PC-3 (cell line): ENCODE measurements around the gene TCEAL5. TPM values are rescaled to one million over a fixed set of nuclear protein-coding genes. Genes with fewer than 3 reads are reported as not detected.
"Not testable (repeated sequence)": the region's sequence is repeated elsewhere in the genome, so short reads cannot be mapped to it uniquely, and the experiment has no call there.

ENCODE experiments used
- ATAC-seq: fragments of 200-7000 bp; cut with Tn5 transposase; 2 replicates; pipeline ENCODE4 v1.9.1; 2020; ENCODE audit warnings: mild to moderate bottlenecking, moderate library complexity
- BruUV-seq: library from RNA; stranded (reverse); fragments of 400-500 nt; replicated peaks from 2 replicates; lab custom pipeline; 2021; lab: Mats Ljungman, UMichigan
- CTCF ChIA-PET: fragments of 300-600 bp; sonication (Branson Sonifier 250); formaldehyde crosslinking; loops from one replicate; lab custom pipeline; 2022; ENCODE audit warnings: antibody characterized with exemption; lab: Charles Lee
- POLR2A ChIA-PET: fragments of 300-600 bp; sonication (Branson Sonifier 250); formaldehyde crosslinking; loops from one replicate; lab custom pipeline; 2022; ENCODE audit warnings: antibody characterized with exemption; ENCODE audit not compliant: unreplicated experiment; lab: Charles Lee
- DNase-seq: peaks from one replicate; pipeline ENCODE4 v3.0.0-alpha.2; 2015
- H2AFZ ChIP-seq: fragments of 300-600 bp; sonication (generic); 2 replicates; pipeline ENCODE4 v1.6.0; 2016; ENCODE audit warnings: antibody characterized with exemption, low read length
- H3F3A ChIP-seq: fragments of 300-600 bp; sonication (generic); one replicate; pipeline ENCODE4 v1.6.0; 2017; ENCODE audit warnings: antibody characterized with exemption, low read length, control low read depth, mild to moderate bottlenecking; ENCODE audit not compliant: unreplicated experiment
- H3K27ac ChIP-seq: fragments of 300-600 bp; sonication (generic); 2 replicates; pipeline ENCODE4 v1.5.1; 2016; ENCODE audit warnings: mild to moderate bottlenecking, low read length
- H3K27me3 ChIP-seq: fragments of 300-600 bp; sonication (generic); 2 replicates; pipeline ENCODE4 v1.6.1; 2016; ENCODE audit warnings: low read length, mixed read lengths
- H3K36me3 ChIP-seq: fragments of 300-600 bp; sonication (generic); 2 replicates; pipeline ENCODE4 v1.6.1; 2016; ENCODE audit warnings: low read depth, mixed run types, low read length, mixed read lengths
- H3K4me1 ChIP-seq: fragments of 300-600 bp; sonication (generic); 2 replicates; pipeline ENCODE4 v1.5.1; 2016; ENCODE audit warnings: low read length; ENCODE audit not compliant: insufficient read depth
- H3K4me2 ChIP-seq: fragments of 300-600 bp; sonication (generic); 2 replicates; pipeline ENCODE4 v1.6.0; 2016; ENCODE audit warnings: low read length
- H3K4me3 ChIP-seq: fragments of 300-600 bp; sonication (generic); 2 replicates; pipeline ENCODE4 v1.5.1; 2016; ENCODE audit warnings: mild to moderate bottlenecking, low read length, mixed read lengths
- H3K79me2 ChIP-seq: fragments of 300-600 bp; sonication (generic); 2 replicates; pipeline ENCODE4 v1.6.1; 2017; ENCODE audit warnings: low read length, mixed read lengths
- H3K9ac ChIP-seq: fragments of 300-600 bp; sonication (generic); 2 replicates; pipeline ENCODE4 v1.6.0; 2016; ENCODE audit warnings: mild to moderate bottlenecking, low read length
- H3K9me2 ChIP-seq: fragments of 300-600 bp; sonication (generic); replicated peaks from 2 replicates; pipeline ENCODE4 v1.6.1; 2016; ENCODE audit warnings: mixed run types, low read length, mixed read lengths
- H3K9me3 ChIP-seq: fragments of 300-600 bp; sonication (generic); 2 replicates; pipeline ENCODE4 v1.6.1; 2016; ENCODE audit warnings: low read length, mixed read lengths
- H4K20me1 ChIP-seq: fragments of 300-600 bp; sonication (generic); 2 replicates; pipeline ENCODE4 v1.6.1; 2016; ENCODE audit warnings: low read length, mixed read lengths
- EZH2 ChIP-seq: fragments of 300-600 bp; sonication (generic); IDR thresholded peaks from one replicate; pipeline ENCODE4 v1.6.1; 2017; ENCODE audit warnings: antibody characterized with exemption, mild to moderate bottlenecking, low read length; ENCODE audit not compliant: unreplicated experiment
- EZH2phosphoT487 ChIP-seq: fragments of 300-600 bp; sonication (generic); IDR thresholded peaks from 2 replicates; pipeline ENCODE4 v1.6.1; 2018; ENCODE audit warnings: mild to moderate bottlenecking, antibody characterized with exemption, low read length, borderline replicate concordance
- intact Hi-C: fragments of 100-400 bp; cut with micrococcal nuclease; formaldehyde crosslinking; loops from 2 replicates; pipeline ENCODE4 v1.9.0; 2023
- total RNA-seq: library from RNA; depleted of rRNA; stranded (reverse); fragments of >200 nt; gene quantifications from 2 replicates; pipeline ENCODE4 v1.2.3, GENCODE V29; 2014
- TF ChIP-seq, protein P1 (sequence below): fragments of 300-600 bp; sonication (generic); conservative IDR thresholded peaks from 2 replicates; pipeline ENCODE4 v1.5.1; 2017; ENCODE audit warnings: antibody characterized with exemption, low read depth, mild to moderate bottlenecking, low read length

Gene TCEAL5
- total RNA-seq, 1 experiment from 2014 or later = not detected

DNA sequence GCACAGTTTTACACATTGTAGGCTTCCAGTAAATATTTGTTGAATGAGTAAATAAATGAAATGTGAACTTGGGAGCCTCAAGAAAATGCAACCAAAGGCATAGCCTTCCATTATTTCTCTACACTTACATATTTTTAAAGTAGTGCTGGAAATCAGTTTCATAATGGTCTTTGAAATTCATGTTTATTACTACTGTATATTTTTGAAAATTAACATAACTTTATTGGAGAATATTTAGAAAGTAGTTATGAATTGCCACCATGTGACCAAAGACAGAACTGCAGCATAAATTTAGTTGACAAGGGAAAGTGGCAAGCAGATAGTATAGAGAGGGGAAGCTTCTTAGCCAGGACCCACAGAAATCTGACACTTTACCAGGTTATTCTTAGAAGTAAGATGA is 28.0 kb downstream of the TCEAL5 start:
- intact Hi-C loops = loop anchor here (1.0 kb wide), 1 partner anchor 37 kb away; no protein-coding TSS in a partner anchor
- H3K9me2 ChIP-seq = no peaks in the 10 kb centered on the region
- ATAC-seq (peak; percentile 35; the same call in 1 of the 2 replicates), DNase-seq (peak; percentile 54)
- H2AFZ ChIP-seq = no peak overlapping the region
- no peak overlapping the region for H3K9ac ChIP-seq
- no peak overlapping the region for H3K4me3 ChIP-seq
- H3K4me1 ChIP-seq = peaks cover under 1% of the 10 kb centered on the region; the same call in 1 of the 2 replicates
- BruUV-seq = no TSS peak
- H3F3A ChIP-seq = no peaks in the 10 kb centered on the region
- H3K27me3 ChIP-seq = peaks cover 12% of the 10 kb centered on the region; the same call in 1 of the 2 replicates
- no peaks in the 10 kb centered on the region for H4K20me1 ChIP-seq
- H3K4me2 ChIP-seq = no peak overlapping the region
- ChIA-PET POLR2A (interaction anchor here (0.7 kb wide), 1 partner anchor 265 kb away, joined by 3 read pairs; no protein-coding TSS in a partner anchor), CTCF (interaction anchor here (0.6 to 1.0 kb wide), 2 partner anchors 37 to 1970 kb away, joined by 3 to 10 read pairs; no protein-coding TSS in a partner anchor)
- TF ChIP-seq EZH2phosphoT487 (no peak), EZH2 (no peak)
- TF ChIP-seq, protein P1, sequence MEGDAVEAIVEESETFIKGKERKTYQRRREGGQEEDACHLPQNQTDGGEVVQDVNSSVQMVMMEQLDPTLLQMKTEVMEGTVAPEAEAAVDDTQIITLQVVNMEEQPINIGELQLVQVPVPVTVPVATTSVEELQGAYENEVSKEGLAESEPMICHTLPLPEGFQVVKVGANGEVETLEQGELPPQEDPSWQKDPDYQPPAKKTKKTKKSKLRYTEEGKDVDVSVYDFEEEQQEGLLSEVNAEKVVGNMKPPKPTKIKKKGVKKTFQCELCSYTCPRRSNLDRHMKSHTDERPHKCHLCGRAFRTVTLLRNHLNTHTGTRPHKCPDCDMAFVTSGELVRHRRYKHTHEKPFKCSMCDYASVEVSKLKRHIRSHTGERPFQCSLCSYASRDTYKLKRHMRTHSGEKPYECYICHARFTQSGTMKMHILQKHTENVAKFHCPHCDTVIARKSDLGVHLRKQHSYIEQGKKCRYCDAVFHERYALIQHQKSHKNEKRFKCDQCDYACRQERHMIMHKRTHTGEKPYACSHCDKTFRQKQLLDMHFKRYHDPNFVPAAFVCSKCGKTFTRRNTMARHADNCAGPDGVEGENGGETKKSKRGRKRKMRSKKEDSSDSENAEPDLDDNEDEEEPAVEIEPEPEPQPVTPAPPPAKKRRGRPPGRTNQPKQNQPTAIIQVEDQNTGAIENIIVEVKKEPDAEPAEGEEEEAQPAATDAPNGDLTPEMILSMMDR = peak; percentile 61
- no peak overlapping the region for H3K27ac ChIP-seq
- H3K79me2 ChIP-seq = no peaks in the 10 kb centered on the region
- 0 out of 2 replicates have a peak, but pooled peaks cover 3% of the 10 kb centered on the region for H3K36me3 ChIP-seq
- no peaks in the 10 kb centered on the region for H3K9me3 ChIP-seq

GRCh38 chrX:103240155-103240554 is 36.4 kb downstream of the TCEAL5 start:
- Histone ChIP-seq H4K20me1 (no peaks in the 10 kb centered on the region), H3K4me2 (no peak overlapping the region), H3K79me2 (no peaks in the 10 kb centered on the region), H3K36me3 (no peaks in the 10 kb centered on the region), H3K9me3 (no peaks in the 10 kb centered on the region), H2AFZ (no peak overlapping the region), H3K27ac (no peak overlapping the region), H3K9ac (no peak overlapping the region), H3K9me2 (no peaks in the 10 kb centered on the region), H3K4me3 (no peak overlapping the region), H3K27me3 (no peaks in the 10 kb centered on the region), H3F3A (no peaks in the 10 kb centered on the region), H3K4me1 (no peaks in the 10 kb centered on the region)
- intact Hi-C loops = no loop called here
- no peak for ATAC-seq
- CTCF ChIA-PET = no interaction called here
- POLR2A ChIA-PET = no interaction called here
- TF ChIP-seq, protein P1 = no peak
- TF ChIP-seq EZH2 (no peak), EZH2phosphoT487 (no peak)
- no peak for DNase-seq
- no TSS peak for BruUV-seq

DNA sequence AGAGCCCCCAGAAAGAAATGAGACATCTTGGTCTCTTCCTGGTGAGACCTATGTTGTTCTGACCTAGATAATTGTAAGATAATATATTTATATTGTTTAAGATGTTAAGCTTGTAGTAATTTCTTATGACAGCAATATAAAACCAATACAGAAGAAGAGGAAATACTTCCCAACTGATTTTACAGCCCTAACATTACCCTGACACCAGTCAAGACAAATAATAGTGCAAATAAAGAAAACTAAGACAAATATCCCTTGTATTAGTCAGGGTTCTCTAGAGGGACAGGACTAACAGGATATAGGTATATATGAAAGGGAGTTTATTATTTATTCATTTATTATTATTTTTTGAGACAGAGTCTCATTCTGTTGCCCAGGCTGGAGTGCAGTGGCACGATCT is 40.3 kb downstream of the TCEAL5 start:
- Histone ChIP-seq H3K36me3 (no peaks in the 10 kb centered on the region), H3K9ac (no peak overlapping the region), H3K4me3 (no peak overlapping the region), H3K9me3 (no peaks in the 10 kb centered on the region), H3F3A (no peaks in the 10 kb centered on the region), H2AFZ (no peak overlapping the region), H3K27me3 (no peaks in the 10 kb centered on the region), H3K4me2 (no peak overlapping the region), H3K4me1 (no peaks in the 10 kb centered on the region), H3K9me2 (no peaks in the 10 kb centered on the region), H3K79me2 (no peaks in the 10 kb centered on the region), H4K20me1 (no peaks in the 10 kb centered on the region), H3K27ac (no peak overlapping the region)
- POLR2A ChIA-PET = no interaction called here
- no peak for TF ChIP-seq EZH2
- TF ChIP-seq EZH2phosphoT487 = no peak
- TF ChIP-seq, protein P1 = no peak
- intact Hi-C loops = no loop called here
- peak; percentile 78 for ATAC-seq
- CTCF ChIA-PET = no interaction called here
- DNase-seq = peak; percentile 40
- BruUV-seq = no TSS peak

DNA sequence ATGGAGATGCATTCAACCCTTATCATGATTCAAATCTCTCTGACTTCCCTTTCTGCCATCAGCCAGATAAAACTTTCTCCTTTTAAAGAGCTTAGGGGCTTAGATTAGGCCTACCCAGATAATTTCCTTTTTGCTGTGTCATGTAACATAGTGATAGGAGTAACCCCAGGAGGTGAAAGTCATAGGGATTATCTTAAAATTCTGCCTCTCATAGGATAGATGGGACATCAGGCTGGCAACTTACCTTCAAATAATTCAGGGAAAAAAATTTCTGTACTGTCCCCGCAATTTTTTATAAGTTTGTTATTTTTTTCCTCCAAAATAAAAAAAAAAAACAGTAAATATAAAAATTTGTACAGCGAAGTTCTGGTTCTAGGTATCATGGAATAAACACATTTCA is 40.9 kb downstream of the TCEAL5 start:
- BruUV-seq, H3K27ac ChIP-seq, intact Hi-C loops: not testable (repeated sequence)

More for the DNA sequence above, 40.9 kb downstream of the TCEAL5 start:
- CTCF ChIA-PET, H2AFZ ChIP-seq, H3F3A ChIP-seq, H3K27me3 ChIP-seq, H3K9ac ChIP-seq, H3K36me3 ChIP-seq, ATAC-seq, POLR2A ChIA-PET, H3K4me3 ChIP-seq, H3K4me1 ChIP-seq, H3K9me3 ChIP-seq, DNase-seq, H3K4me2 ChIP-seq, H3K9me2 ChIP-seq, H3K79me2 ChIP-seq, H4K20me1 ChIP-seq: not testable (repeated sequence)
